ENCODE results near the gene PGAP1.

DNA sequence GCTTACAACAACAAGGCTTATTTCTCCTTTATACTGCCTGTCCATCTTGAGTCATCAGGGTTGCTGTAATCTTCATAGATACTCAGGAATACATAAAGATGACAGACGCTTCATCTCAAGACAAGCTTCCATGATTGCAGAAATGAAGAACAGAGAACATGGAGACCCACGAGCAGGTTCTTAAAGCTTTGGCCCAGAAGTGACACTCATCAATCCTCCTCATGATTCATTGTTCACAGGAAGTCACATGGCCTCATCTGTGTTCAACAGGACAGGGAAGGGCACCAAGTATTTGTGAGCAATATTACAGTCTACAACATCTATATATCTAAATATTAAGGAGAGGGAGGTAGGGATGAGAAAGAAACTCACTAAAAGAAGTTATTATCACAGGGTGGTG lies 36.5 kb upstream of the PGAP1 start:
- TF ChIP-seq POLR2AphosphoS5 (IDR thresholded peaks at IDR 0.05; ENCODE audit: low read depth, low read length): no peak
- TF ChIP-seq TAF1 (IDR thresholded peaks at IDR 0.05; ENCODE audit: borderline replicate concordance, insufficient read depth, low read length): no peak
